ENCODE results near the gene CHD5. TPM values are rescaled to one million over a fixed set of nuclear protein-coding genes. Genes with fewer than 3 reads are reported as not detected.
A peak's percentile ranks its signal among the peaks of the same experiment; 100 is the strongest.

CHD5 gene
- total and polyA plus RNA-seq, 2 experiments from 2014 or later = 0.10 to 0.11 TPM

DNA sequence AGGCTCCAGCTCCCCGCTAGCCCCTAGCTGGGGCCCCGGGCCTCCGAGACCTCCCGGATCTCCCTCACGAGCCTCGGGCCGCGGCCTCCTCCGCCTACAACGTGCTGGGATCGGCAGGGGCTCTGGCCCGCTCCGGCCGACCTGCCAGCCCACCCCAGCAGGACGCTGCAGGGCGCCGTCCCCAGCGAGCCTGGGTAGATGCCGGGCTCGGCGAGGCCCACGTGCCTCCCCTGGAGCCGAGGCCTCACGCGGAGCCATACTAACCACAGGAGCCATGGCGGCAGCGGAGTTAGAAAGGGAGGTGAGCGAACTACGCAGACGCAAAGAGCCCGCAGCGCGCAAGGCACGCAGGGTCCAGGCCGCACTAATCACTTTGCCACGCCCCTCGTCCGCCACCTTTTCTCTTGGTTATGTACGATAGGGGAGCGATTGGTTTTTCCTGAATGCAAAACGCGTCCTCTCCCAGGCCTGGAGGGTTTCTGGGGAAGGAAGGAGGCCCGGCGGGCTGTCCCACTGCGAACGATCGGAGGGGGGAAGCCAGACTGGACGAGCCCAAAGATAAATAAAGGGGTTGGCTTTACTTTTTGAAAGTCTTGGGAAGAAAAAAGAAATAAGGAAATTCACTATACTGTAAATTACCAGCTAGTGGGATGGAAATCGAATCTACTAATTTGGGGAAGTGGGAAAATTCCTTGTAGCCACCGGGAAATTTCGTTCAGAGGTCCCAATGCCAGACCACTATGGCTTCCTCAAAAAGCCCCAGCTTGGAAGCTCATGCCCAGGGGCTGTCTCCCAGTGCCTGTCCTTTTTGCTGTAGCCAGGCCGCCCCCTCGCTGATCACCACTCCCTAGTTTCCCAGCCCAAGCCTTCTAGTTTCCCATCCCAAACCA is 19.4 kb upstream of the CHD5 start, which contains the start of gene RPL22:
TSS of gene RPL22 (minus strand) at position 298 of the 890 bp plus-strand sequence. CDS start at position 276, 22 bp downstream.
- Histone ChIP-seq H3K9me3 (ENCODE audit: low read depth) (no peaks in the 10 kb centered on the region), H3K4me2 (ENCODE audit: unreplicated experiment) (peak within 1 kb of the TSS; percentile 95), H3K27me3 (replicated peaks; ENCODE audit: insufficient read depth) (no peaks in the 10 kb centered on the region), H3K9me2 (ENCODE audit: insufficient read depth) (no peaks in the 10 kb centered on the region), H3K36me3 (ENCODE audit: low read depth) (peaks cover 18% of the 10 kb centered on the region), H3K4me1 (ENCODE audit: insufficient read depth) (peaks cover 11% of the 10 kb centered on the region), H3K27ac (peak within 1 kb of the TSS; percentile 79), H3K4me3 (peak within 1 kb of the TSS; percentile 82), H2AFZ (peak within 1 kb of the TSS; percentile 97), H4K20me1 (ENCODE audit: insufficient read depth) (0 out of 2 replicates have a peak, but pooled peaks cover 11% of the 10 kb centered on the region), H3K9ac (peak within 1 kb of the TSS; percentile 97), H3K79me2 (ENCODE audit: insufficient read depth) (peaks cover 48% of the 10 kb centered on the region), H3F3A (ENCODE audit: insufficient read depth) (no peaks in the 10 kb centered on the region)
- no peak for TF ChIP-seq EZH2 (IDR thresholded peaks at IDR 0.05; ENCODE audit: insufficient read depth, poor library complexity, severe bottlenecking)
- TF ChIP-seq EZH2phosphoT487 (IDR thresholded peaks at IDR 0.05; ENCODE audit: insufficient read depth, low read depth) = no peak
- in situ Hi-C loops (cut with MboI) = no loop called here
- 1% methylated on average over 43 to 45 of the region's 53 CpGs for WGBS, 2 experiments (ENCODE audit: low coverage in 1 of 2, low lambda C conversion rate in 2 of 2, missing lambda C conversion rate in 2 of 2)
- peak; percentile 100 for DNase-seq

DNA sequence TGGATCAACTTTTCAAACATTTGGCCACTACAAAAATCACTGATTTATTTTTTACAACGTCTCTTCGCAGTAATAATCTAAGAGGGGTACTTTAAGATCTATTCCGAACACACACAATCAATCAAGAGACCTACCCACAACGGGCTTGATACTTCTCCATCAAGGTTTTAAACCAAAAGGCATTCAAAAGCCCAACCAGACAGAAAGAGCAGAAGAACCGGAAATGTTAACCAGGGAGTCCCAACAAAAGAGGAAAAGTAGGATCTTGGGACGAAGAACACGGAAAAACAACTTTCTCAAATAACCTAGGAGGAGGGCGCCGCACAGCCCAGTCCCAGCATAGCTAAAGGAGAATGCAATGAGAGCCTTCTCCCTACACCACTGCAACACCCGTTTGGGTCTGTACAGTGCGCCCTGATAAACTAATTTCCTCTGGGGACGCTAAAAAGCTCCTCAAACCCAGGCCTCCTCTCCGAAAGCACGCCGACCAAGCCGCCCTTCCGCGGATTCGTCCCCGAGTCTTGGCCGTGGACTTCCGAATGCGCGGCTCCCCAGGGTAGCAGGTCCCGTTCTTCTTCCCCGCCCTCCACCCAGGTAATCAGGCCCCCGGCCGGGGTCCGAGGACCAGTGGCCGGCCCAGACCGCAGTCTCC is 18.7 kb upstream of the CHD5 start:
- Histone ChIP-seq H3K4me1 (ENCODE audit: insufficient read depth) (peaks cover 11% of the 10 kb centered on the region), H3K36me3 (ENCODE audit: low read depth) (peaks cover 25% of the 10 kb centered on the region), H3K9ac (peak overlapping the region; percentile 97), H3K9me2 (ENCODE audit: insufficient read depth) (no peaks in the 10 kb centered on the region), H3K9me3 (ENCODE audit: low read depth) (no peaks in the 10 kb centered on the region), H2AFZ (peak overlapping the region; percentile 57), H3K27me3 (replicated peaks; ENCODE audit: insufficient read depth) (no peaks in the 10 kb centered on the region), H4K20me1 (ENCODE audit: insufficient read depth) (0 out of 2 replicates have a peak, but pooled peaks cover 11% of the 10 kb centered on the region), H3K4me3 (peak overlapping the region; percentile 82), H3F3A (ENCODE audit: insufficient read depth) (no peaks in the 10 kb centered on the region), H3K27ac (peak overlapping the region; percentile 79), H3K4me2 (ENCODE audit: unreplicated experiment) (peak overlapping the region; percentile 95), H3K79me2 (ENCODE audit: insufficient read depth) (peaks cover 56% of the 10 kb centered on the region)
- no peak for TF ChIP-seq EZH2phosphoT487 (IDR thresholded peaks at IDR 0.05; ENCODE audit: insufficient read depth, low read depth)
- TF ChIP-seq EZH2 (IDR thresholded peaks at IDR 0.05; ENCODE audit: insufficient read depth, poor library complexity, severe bottlenecking) = no peak
- in situ Hi-C loops (cut with MboI) = no loop called here
- 1 to 2% methylated on average over 31 of the region's 31 CpGs for WGBS, 2 experiments (ENCODE audit: low coverage in 1 of 2, low lambda C conversion rate in 2 of 2, missing lambda C conversion rate in 2 of 2)
- DNase-seq = peak; percentile 64

DNA sequence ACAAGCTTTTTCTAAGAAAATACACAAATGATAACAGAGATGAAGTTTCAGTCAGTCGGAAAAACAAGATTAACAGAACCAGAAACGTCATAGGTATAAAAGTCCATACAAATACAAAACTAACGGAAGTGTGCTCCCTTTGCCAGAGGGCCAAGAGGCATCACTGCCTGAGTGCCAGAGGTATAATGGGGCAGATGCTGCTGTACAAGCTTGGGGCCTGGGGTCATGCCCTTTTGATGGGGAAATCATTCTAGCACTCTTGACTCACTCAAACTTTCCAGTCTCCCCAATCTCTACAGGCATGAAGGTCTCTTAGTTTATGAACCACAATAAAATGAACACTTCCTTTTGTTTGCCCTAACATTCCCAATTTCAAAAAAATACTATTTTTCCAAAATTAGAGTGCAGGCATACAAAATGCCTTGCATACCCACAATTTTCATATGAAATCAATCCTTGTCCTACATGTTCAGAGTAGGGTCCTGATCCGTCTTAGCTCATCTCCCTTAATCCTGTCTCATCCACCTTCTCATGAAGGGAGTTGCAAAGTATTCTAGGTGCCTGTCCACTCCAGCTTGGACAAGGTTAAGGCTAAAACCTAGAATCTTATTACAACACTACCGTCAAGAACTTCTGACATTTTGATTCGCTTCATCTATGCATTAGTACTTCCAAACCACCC is 17.8 kb upstream of the CHD5 start:
- Histone ChIP-seq H3K9me3 (ENCODE audit: low read depth) (no peaks in the 10 kb centered on the region), H3K27ac (peak overlapping the region; percentile 79; the same call in 1 of the 2 replicates)
- 72 to 78% methylated on average over 6 of the region's 6 CpGs for WGBS, 2 experiments (ENCODE audit: low coverage in 1 of 2, low lambda C conversion rate in 2 of 2, missing lambda C conversion rate in 2 of 2)

DNA sequence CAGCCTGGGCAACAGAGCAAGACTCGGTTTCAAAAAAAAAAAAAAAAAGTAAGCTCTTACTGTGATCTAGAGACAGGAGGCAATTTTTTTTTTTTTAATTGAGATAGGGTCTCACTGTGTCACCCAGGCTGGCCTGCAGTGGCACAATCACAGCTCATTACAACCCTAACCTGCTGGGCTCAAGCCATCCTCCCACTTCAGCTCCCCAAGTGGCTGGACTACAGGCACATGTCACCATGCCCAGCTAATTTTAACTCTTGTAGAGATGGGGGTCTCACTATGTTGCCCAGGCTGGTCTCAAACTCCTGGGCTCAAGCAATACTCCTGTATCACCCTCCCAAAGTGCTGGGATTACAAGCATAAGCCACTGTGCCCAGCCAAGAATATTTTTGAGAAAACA is 11.8 kb upstream of the CHD5 start:
- H3K36me3 ChIP-seq (ENCODE audit: low read depth) = peaks cover 37% of the 10 kb centered on the region
- in situ Hi-C loops (cut with MboI) = no loop called here
- WGBS, 2 experiments (ENCODE audit: low coverage in 1 of 2, low lambda C conversion rate in 2 of 2, missing lambda C conversion rate in 2 of 2) = 62 to 100% methylated on average over 1 of the region's 1 CpG
- no peak overlapping the region for H3K9ac ChIP-seq
- peaks cover 97% of the 10 kb centered on the region for H3K79me2 ChIP-seq (ENCODE audit: insufficient read depth)
- no peaks in the 10 kb centered on the region for H3K27me3 ChIP-seq (replicated peaks; ENCODE audit: insufficient read depth)
- H3K4me2 ChIP-seq (ENCODE audit: unreplicated experiment) = no peak overlapping the region
- no peak for DNase-seq
- no peaks in the 10 kb centered on the region for H3K4me1 ChIP-seq (ENCODE audit: insufficient read depth)
- H3K9me3 ChIP-seq (ENCODE audit: low read depth) = no peaks in the 10 kb centered on the region
- no peak overlapping the region for H2AFZ ChIP-seq
- 0 out of 2 replicates have a peak, but pooled peaks cover 7% of the 10 kb centered on the region for H3F3A ChIP-seq (ENCODE audit: insufficient read depth)
- H3K27ac ChIP-seq = no peak overlapping the region
- H3K4me3 ChIP-seq = no peak overlapping the region
- TF ChIP-seq EZH2phosphoT487 (IDR thresholded peaks at IDR 0.05; ENCODE audit: insufficient read depth, low read depth) = no peak
- TF ChIP-seq EZH2 (IDR thresholded peaks at IDR 0.05; ENCODE audit: insufficient read depth, poor library complexity, severe bottlenecking) = no peak
- peaks cover 13% of the 10 kb centered on the region; the same call in 1 of the 2 replicates for H4K20me1 ChIP-seq (ENCODE audit: insufficient read depth)
- H3K9me2 ChIP-seq (ENCODE audit: insufficient read depth) = no peaks in the 10 kb centered on the region

More for the DNA sequence above, 17.8 kb upstream of the CHD5 start:
- Histone ChIP-seq H3K4me2 (ENCODE audit: unreplicated experiment) (peak overlapping the region; percentile 95), H3K9ac (peak overlapping the region; percentile 97), H2AFZ (no peak overlapping the region), H3F3A (ENCODE audit: insufficient read depth) (no peaks in the 10 kb centered on the region), H3K4me1 (ENCODE audit: insufficient read depth) (peaks cover 11% of the 10 kb centered on the region), H3K36me3 (ENCODE audit: low read depth) (peaks cover 29% of the 10 kb centered on the region), H4K20me1 (ENCODE audit: insufficient read depth) (0 out of 2 replicates have a peak, but pooled peaks cover 11% of the 10 kb centered on the region), H3K27me3 (replicated peaks; ENCODE audit: insufficient read depth) (no peaks in the 10 kb centered on the region), H3K79me2 (ENCODE audit: insufficient read depth) (peaks cover 65% of the 10 kb centered on the region), H3K9me2 (ENCODE audit: insufficient read depth) (no peaks in the 10 kb centered on the region), H3K4me3 (peak overlapping the region; percentile 82)
- in situ Hi-C loops (cut with MboI) = no loop called here
- TF ChIP-seq EZH2 (IDR thresholded peaks at IDR 0.05; ENCODE audit: insufficient read depth, poor library complexity, severe bottlenecking) = no peak
- no peak for TF ChIP-seq EZH2phosphoT487 (IDR thresholded peaks at IDR 0.05; ENCODE audit: insufficient read depth, low read depth)
- DNase-seq = peak; percentile 35

Measured in GM23248 (cell line).